Effector CD8-positive, alpha-beta T cell (primary cell): Measurements from ENCODE around the gene GPSM3.
A peak's percentile ranks its signal among the peaks of the same experiment; 100 is the strongest.

ENCODE experiments used
- DNase-seq: peaks from one replicate; lab custom pipeline; 2025; lab: John Stamatoyannopoulos, UW

Gene GPSM3

GRCh38 chr6:32173051-32173727 is 19.3 kb downstream of the GPSM3 start:
- no peak for DNase-seq

- no peak for DNase-seq
Observed at GRCh38 chr6:32171234-32171633, 21.2 kb downstream of the GPSM3 start.

- DNase-seq: no peak
Observed at GRCh38 chr6:32170294-32170693, 22.1 kb downstream of the GPSM3 start.

DNA sequence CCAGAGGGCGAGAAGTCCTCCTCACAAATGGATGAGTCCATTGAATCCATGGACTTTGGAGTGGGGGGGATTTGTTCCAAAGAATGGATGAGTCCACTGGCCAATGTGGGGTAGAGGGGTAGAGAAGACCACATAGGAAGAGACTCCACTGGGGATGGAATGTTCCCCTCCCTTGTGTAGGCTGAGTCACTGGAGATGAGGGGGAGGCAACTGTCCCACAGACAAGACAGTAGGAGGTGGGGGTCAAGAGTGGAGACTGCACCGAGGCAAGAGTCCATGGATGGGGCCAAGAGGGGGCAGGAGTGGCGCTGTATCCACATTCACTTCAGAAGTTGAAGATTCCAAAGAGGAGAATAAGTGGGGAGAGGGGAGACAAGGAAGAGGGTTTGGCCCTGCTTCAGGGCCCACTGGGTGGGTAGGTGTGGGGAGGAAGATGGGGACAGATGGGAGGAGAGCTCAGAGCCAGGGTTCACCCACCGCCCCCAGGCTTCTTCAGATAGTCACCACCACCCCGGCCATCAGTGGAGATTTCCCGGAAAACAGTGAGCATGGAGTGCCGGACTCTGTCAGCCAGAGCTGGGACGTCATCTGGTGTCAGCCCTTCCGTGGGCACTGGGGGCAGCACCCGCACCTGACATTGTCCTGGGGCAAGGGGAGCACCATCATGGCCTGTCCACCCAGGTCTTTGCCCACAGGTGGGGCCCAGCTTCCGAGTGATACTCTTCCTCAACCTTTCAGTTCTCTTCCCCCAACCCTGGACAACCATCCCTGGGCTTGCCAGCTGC is 23.4 kb downstream of the GPSM3 start:
- no peak for DNase-seq

DNA sequence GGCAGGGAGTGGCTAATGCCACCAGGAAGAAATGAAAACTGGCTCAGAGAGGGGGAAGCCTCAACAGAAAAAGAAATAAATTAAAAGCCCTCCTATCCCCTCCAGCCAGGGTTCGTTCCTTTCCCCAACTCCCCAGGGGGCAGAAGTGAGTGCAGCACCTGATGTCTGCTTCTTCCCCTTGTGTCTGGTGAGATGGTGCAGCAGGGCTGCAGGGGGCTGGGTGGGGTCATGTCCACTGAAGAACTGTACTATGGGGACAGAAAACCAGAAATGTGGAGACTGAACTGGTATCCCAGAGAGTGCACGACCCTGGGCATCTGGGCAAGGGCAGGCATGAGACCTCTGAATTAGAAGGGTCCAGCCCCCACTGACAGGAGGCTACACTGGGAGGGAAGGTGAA is 24.1 kb downstream of the GPSM3 start:
- DNase-seq: no peak

GRCh38 chr6:32167761-32168262 is 24.6 kb downstream of the GPSM3 start:
- no peak for DNase-seq

- no peak for DNase-seq
Observed at GRCh38 chr6:32167154-32167760, 25.2 kb downstream of the GPSM3 start.

DNA sequence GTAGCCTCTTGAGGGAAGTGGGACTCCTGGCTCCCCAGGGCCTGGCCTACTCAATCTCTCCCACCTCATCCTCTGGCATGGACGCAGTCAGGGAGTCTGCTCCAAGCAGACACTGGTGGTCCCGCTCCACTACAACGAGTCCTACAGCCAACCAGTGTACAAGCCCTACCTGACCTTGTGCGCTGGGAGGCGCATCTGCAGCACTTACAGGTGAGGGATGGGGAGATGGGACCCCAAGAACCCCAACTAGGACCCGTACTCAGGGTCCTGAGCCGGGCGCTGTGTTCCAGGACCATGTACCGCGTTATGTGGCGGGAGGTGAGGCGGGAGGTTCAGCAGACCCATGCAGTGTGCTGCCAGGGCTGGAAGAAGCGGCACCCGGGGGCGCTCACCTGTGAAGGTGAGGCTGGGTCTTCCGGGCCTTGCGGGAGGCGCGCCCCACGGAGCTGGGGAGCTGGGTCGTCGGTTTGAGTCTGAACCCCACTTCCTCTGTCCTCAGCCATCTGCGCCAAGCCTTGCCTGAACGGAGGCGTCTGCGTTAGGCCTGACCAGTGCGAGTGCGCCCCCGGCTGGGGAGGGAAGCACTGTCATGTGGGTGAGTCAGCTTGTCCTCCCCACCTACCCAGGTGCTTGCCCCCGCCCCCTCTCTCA is 25.9 kb downstream of the GPSM3 start:
- DNase-seq: no peak

DNA sequence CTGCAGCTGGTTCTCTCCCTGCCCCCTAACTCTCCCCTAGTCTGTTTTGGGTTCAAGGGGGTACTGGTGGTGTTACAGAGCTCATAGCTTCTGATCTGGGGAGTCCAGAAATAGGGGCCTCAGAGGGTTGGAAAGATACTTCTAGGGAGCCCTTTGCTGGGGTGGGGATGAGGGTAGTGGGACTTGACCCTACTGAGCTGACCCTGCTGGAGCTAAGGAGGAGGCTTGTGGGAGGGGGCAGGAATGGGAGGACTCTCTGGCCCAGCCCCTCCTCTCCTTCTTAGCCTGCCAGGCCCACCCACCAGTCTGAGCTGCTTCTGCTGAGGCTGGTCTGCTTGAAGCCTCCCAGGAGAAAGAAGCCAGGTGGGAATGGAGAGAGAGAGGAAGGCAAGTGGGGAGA is 28.1 kb downstream of the GPSM3 start, which contains the start of gene EGFL8:
Gene EGFL8 (plus strand): TSS at position 301 of the 400 bp plus-strand sequence. CDS start 1,571 bp downstream, outside the sequence.
- DNase-seq: no peak

DNA sequence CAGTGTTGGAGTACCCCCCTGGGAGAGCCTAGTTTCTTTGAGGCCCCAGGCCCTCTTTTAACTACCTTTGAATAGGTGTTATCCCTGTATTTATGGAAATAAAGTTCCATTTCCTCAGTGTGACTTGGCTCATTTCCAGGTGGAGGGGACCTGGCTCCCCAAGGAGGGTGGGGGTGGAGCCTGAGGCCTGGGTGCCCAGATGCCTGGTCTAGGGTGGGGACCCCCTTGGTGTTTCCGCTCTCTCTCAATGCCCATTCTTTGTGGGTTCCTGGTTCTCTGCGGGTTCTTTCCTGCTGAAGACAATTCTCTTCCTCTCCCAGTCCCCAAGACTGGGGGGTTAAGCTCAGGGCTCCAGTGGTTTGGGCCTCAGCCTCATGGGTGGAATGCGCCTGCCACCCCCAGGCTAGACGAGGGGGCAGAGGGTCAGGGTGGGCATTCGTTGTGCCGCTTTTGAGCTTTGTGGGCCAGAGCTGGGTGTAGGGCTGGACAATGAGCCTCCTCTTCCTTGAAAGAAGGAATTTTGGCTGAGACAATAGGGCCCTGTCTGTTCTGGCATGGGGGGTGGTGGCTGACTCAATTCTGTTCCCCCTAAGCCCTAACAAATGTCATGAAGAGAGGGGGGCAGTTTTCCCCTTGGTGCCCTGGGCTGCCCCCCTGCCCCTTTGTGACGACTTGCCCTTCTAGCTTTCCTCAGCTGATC is 28.7 kb downstream of the GPSM3 start:
- no peak for DNase-seq

DNA sequence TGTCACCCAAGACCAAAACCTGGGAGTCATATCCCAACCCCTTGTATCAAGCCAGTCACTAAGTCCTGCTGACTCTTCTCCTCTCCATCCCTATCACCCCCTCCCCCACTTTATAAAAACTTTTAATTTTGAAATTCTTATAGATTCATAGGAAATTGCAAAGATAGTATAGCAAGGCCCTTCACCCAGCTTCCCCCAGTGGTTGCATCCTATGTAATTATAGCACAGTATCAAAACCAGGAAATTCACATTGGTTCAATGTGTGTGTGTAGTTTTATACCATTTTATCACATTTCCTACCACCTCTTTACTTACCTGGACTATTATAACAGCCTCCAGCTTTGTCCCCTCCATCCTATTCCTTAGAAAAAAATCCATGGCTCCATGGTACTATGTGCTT is 34.4 kb downstream of the GPSM3 start:
- DNase-seq: no peak

DNA sequence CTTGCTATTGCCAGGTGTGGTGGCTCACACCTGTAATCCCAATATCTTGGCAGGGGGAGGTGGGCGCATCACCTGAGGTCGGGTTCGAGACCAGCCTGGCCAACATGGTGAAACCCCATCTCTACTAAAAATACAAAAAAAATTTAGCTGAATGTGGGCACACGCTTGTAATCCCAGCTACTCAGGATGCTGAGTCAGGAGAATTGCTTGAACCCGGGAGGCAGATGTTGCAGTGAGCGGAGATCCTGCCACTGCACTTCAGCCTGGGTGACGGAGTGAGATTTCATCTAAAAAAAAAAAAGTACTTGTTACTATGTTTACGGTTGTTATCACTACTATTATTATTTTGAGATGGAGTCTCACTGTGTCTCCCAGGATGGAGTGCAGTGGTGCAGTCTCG is 35.6 kb downstream of the GPSM3 start:
- no peak for DNase-seq

DNA sequence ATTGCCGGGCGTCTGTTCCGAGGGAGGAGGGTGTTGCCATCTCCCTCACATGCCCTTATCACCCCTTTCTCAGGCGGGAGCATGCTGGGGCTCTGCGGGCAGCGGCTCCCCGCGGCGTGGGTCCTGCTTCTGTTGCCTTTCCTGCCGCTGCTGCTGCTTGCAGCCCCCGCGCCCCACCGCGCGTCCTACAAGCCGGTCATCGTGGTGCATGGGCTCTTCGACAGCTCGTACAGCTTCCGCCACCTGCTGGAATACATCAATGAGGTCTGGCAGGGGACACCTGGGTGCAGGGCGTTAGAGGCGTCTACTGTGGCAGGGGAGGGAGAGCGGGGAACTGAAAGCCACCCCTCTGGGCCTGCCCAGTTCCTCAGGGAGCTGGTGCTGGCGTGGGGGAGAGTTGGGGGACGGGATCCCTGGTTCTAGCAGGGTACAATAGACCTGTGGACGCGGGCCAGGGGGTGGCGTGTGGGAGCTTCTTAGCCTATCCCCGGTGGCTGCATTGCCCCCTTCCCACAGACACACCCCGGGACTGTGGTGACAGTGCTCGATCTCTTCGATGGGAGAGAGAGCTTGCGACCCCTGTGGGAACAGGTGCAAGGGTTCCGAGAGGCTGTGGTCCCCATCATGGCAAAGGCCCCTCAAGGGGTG is 37.8 kb downstream of the GPSM3 start:
- peak; percentile 48 for DNase-seq

DNA sequence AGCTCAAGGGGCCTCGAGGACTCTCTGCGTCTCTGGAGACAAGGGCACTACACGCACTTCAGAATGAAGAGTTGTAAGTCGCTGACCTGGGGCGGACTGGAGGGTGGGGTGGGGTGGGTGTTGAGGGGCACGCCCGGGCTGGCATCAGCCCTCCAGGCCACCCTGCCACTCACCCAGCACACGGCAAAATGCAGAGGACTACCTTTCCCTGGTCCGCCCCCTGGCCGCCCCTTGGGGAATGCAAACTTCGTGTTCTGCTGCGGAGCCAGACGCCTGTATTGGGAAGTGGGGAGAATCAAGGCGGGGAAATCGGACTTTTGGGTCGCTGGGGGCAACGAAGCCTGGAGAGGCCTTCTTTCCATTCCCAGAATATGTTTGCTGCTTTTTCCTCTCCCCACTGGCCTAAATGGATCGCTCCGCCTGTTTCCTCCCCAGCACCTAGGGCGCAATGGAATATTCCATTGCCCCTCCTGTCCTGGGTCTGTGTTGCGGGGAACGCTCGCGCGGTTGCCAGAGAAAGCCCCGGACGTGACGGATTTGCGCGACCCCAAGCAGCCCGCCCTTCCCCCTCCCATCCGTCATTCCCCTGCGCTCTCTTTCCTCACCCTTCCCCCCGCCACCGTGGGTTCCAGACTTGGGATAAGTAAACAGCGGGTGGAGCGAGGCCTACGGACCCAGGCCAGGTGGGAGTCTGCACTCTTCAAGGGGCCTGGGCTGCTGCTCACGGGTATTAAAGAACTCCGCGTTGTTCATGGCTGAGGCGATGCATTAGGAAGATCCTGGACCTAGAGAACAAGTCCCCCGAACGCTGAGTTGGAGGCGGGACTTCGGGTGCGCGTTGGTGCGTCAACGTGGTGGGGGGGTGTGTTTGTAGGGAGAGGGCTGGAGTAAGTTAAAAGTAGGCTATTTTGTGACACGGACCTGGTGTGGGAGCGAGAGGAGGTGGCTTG is 38.6 kb downstream of the GPSM3 start, which contains the start of gene PPT2:
Gene PPT2 (plus strand): TSS at position 578 of the 950 bp plus-strand sequence. CDS start 454 bp downstream, outside the sequence.
- DNase-seq: peak; percentile 74

DNA sequence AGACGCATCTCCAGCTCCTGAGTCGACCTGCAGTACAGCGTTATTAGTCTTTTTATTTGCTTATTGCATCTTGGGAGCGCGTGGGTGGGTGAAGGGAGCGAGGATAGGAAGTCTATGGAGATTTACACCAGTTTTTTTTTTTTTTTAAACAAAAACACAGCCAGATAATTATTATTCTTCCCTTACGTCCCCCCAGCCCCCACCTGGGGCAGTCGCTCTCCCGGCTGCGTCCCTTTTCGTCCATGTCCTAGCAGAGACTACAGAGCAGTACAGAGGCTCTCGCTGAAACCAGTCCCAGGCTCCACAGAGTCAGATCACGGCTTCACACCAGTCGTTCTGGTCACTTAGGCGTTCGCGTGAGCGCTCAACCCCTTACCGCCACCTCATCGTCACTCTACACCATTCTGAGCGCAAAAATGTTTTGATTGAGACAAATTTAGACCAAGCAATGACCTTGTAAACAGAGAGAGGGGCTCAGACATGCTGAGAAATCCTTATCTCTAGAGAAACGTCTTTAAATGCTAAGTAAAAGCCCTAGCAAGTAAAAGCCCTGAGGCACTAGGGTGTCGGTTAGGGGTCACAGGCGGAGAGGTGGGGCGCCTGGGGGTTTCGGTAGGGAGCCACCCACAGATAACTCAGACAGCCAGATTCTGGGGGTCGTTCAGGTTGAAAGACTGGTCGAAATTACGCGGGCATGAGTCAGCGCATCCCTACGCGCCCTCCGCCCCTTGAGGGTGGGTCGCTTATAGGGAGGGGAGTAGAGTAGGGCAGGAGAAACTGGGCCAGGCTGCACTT is 39.5 kb downstream of the GPSM3 start:
- DNase-seq: no peak

DNA sequence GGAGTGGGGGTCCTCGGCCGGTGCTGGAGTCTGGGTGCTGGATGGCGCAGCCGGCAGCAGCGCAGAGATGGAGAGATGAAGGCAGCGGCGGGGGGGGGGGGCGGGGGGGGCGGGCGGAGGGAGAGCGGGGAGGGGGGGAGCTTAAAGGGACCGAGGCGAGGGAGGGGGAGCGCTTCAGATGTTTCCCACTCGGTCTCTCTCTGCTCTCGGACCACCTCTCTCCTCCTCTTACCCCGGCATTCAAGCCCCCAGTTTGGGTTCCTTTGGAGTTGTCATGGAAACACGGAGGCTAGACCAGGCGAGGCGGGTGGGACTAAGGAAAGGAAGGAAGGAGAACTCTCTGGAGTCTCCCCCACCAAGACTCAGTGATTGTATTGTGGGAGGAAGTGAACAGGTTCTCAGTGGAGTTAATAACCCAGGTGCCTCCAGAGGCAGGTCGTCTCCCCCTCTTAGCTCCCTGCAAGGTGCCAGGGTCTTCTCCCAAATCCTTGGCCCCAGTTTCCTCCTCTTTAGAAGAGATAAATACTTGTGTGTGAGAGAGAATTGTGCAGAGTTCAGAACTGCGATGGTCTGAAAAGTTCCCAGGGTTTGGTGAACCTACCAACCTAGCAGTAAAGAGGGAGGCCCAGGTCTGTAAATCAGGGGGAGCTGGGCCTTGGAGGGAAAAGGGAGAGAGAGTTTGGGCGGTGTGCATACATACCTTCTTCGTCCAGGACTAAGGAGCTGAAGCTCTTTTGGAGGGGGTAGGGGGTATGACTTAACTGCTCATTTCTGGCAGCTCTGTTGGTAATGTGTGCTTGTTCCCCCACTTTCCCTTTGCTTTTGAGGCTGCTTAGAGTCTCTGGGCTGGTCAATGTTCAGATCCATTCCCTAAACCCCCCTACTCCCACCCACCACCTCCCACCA is 40.3 kb downstream of the GPSM3 start, which contains the start of gene PRRT1:
Gene PRRT1 (minus strand): TSS at position 77 of the 906 bp plus-strand sequence. CDS start 112 bp downstream, outside the sequence.
- DNase-seq: no peak

GRCh38 chr6:32151181-32151862 is 41.1 kb downstream of the GPSM3 start:
- DNase-seq: no peak
